ENCODE measurements around the gene ZFPL1.

The ZFPL1 gene

DNA sequence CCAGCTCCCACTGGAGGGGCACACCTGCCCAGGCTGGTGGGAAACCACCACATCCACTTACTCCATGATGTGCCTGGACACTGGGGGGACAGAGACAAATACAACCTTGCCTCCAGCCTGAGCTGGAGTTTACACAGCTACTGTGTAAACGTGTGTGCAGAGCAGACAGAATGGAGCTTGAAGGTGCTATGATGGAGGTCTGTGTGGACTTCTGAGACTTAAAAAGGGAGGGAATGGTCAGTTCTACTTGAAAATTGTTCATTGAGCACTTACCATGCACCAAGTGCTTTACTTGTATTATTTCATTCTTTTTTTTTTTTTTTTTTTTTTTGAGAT lies 11.4 kb upstream of the ZFPL1 start:
- Histone ChIP-seq H3K4me3 (ENCODE audit: low read depth in 1 of 2, low read length in 2 of 2) (no peak overlapping the region), H3K27ac (ENCODE audit: low read depth, low read length) (no peak overlapping the region), H3K9ac (ENCODE audit: low read depth in 1 of 2, low read length in 2 of 2) (no peak overlapping the region), H3K9me3 (ENCODE audit: control insufficient read depth in 1 of 2, low read length in 2 of 2) (no peaks in the 10 kb centered on the region), H3K36me3 (ENCODE audit: control insufficient read depth in 1 of 2, insufficient read depth in 2 of 2, low read length in 2 of 2) (no peaks in the 10 kb centered on the region), H3K4me1 (ENCODE audit: control insufficient read depth in 1 of 2, insufficient read depth in 2 of 2, low read length in 2 of 2) (peaks cover 0 to under 1% of the 10 kb centered on the region in 2 donors), H3K27me3 (ENCODE audit: control insufficient read depth in 1 of 2, insufficient read depth in 2 of 2, low read length in 2 of 2) (no peaks in the 10 kb centered on the region)

- H3K27ac ChIP-seq (ENCODE audit: low read depth, low read length), result no peak overlapping the region
- H3K9me3 ChIP-seq (ENCODE audit: control insufficient read depth in 1 of 2, low read length in 2 of 2), result no peaks in the 10 kb centered on the region
- no peaks in the 10 kb centered on the region for H3K27me3 ChIP-seq (ENCODE audit: control insufficient read depth in 1 of 2, insufficient read depth in 2 of 2, low read length in 2 of 2)
- peaks cover 10 to 15% of the 10 kb centered on the region in 2 donors for H3K4me1 ChIP-seq (ENCODE audit: control insufficient read depth in 1 of 2, insufficient read depth in 2 of 2, low read length in 2 of 2)
- peaks cover 0 to 3% of the 10 kb centered on the region in 2 donors for H3K36me3 ChIP-seq (ENCODE audit: control insufficient read depth in 1 of 2, insufficient read depth in 2 of 2, low read length in 2 of 2)
- no peak overlapping the region for H3K9ac ChIP-seq (ENCODE audit: low read depth in 1 of 2, low read length in 2 of 2)
- H3K4me3 ChIP-seq (ENCODE audit: low read depth in 1 of 2, low read length in 2 of 2), result no peak overlapping the region
Measured at GRCh38 chr11:65077451-65077850, 6.6 kb upstream of the ZFPL1 start.

GRCh38 chr11:65078151-65078550 lies 5.9 kb upstream of the ZFPL1 start:
- Histone ChIP-seq H3K9me3 (ENCODE audit: control insufficient read depth in 1 of 2, low read length in 2 of 2) (no peaks in the 10 kb centered on the region), H3K27ac (ENCODE audit: low read depth, low read length) (no peak overlapping the region), H3K4me3 (ENCODE audit: low read depth in 1 of 2, low read length in 2 of 2) (peak overlapping the region in 1 of 2 donors; percentile 25), H3K9ac (ENCODE audit: low read depth in 1 of 2, low read length in 2 of 2) (peak overlapping the region; percentile 54), H3K27me3 (ENCODE audit: control insufficient read depth in 1 of 2, insufficient read depth in 2 of 2, low read length in 2 of 2) (no peaks in the 10 kb centered on the region), H3K4me1 (ENCODE audit: control insufficient read depth in 1 of 2, insufficient read depth in 2 of 2, low read length in 2 of 2) (peaks cover 16 to 19% of the 10 kb centered on the region in 2 donors), H3K36me3 (ENCODE audit: control insufficient read depth in 1 of 2, insufficient read depth in 2 of 2, low read length in 2 of 2) (peaks cover 0 to 3% of the 10 kb centered on the region in 2 donors)

DNA sequence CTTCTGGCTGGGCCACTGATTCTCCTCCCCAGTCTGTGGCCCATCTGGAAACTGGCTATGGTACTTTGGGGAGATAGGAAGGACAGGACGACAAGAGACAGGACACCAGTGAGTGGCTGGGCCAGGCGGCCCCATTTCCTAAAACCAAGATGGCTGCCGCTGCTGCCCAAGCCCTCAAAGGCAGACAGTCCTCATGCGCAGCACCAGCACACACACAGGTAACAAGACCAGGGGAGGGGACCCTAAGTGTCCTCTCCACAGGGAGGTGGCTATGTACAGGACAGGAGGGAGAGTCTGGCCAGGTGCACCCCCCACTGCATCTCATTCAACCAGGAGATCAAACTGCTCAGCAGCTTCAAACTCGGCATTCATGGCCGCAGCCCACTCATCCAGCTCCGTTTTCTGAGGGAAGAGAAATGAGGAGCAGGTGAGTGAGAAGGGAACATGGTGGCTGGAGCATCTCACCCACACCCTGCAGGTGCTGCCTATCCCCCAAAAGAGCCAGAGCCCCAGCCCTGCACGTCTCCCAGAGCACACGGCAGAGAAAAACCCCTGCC lies 5.2 kb upstream of the ZFPL1 start:
- H3K4me1 ChIP-seq (ENCODE audit: control insufficient read depth in 1 of 2, insufficient read depth in 2 of 2, low read length in 2 of 2), result peaks cover 22 to 24% of the 10 kb centered on the region in 2 donors
- peak overlapping the region in 1 of 2 donors; percentile 25 for H3K4me3 ChIP-seq (ENCODE audit: low read depth in 1 of 2, low read length in 2 of 2)
- H3K36me3 ChIP-seq (ENCODE audit: control insufficient read depth in 1 of 2, insufficient read depth in 2 of 2, low read length in 2 of 2), result peaks cover 0 to 3% of the 10 kb centered on the region in 2 donors
- no peaks in the 10 kb centered on the region for H3K27me3 ChIP-seq (ENCODE audit: control insufficient read depth in 1 of 2, insufficient read depth in 2 of 2, low read length in 2 of 2)
- peak overlapping the region; percentile 54 for H3K9ac ChIP-seq (ENCODE audit: low read depth in 1 of 2, low read length in 2 of 2)
- no peaks in the 10 kb centered on the region for H3K9me3 ChIP-seq (ENCODE audit: control insufficient read depth in 1 of 2, low read length in 2 of 2)
- no peak overlapping the region for H3K27ac ChIP-seq (ENCODE audit: low read depth, low read length)

DNA sequence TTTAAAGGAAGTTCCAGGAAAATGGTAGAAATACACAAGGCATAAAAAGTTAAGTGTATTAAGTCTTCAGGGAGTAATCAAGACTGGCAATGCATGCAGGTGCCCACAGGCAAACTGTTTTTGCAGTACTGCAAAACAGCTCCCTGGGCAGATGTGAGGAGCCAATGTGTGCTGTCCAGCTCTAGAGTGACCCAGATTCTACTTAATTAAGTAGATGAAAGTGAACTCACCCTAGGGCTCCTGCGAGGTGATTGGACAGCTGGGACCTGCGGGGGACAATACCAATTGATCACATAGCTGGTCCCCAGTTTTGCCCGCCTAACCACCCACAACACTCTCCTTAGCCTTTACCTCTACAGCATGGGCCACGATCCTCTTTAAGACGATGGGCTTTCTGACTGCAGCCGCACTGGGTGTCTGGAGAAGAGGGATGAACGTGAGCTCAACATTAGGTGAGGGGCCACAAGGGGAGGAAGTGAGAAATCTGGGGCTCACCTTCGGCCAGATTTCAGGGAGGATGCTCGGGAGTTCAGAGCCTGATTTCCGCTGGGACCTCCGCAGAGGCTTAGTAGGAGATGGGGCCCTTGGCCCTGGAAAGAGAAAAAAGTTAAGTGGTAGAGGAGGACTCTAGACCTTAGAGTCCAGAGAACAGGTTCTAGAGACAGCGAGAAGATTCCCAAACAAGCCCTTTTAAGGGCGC lies 738 bp upstream of the ZFPL1 start:
- H3K27ac ChIP-seq (ENCODE audit: low read depth, low read length), result no peak overlapping the region
- peak overlapping the region; percentile 35 to 96 for H3K9ac ChIP-seq (ENCODE audit: low read depth in 1 of 2, low read length in 2 of 2)

DNA sequence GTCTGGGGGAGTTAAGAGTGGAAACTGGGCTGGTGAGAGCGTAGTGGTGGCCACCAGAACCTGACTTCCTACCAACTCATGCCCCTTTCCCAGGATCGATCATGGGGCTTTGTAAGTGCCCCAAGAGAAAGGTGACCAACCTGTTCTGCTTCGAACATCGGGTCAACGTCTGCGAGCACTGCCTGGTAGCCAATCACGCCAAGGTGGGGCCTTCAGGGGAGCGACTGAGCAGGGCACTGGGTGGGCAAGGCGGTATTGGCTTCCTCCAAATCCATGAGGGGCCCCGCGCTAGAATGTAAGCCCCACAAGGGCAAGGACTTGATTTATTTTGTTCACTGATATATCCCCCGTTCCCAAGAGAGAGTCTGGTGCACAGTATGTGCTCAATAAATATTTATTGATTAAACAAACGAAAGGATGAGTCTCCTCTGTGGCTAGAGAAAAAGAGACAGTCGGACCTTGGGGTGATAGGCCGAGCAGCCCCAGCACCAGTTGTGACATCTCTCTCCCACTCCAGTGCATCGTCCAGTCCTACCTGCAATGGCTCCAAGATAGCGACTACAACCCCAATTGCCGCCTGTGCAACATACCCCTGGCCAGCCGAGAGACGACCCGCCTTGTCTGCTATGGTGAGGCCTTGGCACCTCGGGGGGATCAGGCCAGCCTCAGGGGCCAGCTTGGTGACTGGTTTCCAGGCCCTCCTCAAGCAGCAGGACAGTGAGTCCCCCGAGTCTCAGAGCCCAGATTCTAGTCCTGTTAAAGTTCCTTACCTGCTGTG lies 765 bp downstream of the ZFPL1 start:
- peaks cover 22 to 48% of the 10 kb centered on the region in 2 donors for H3K36me3 ChIP-seq (ENCODE audit: control insufficient read depth in 1 of 2, insufficient read depth in 2 of 2, low read length in 2 of 2)
- no peaks in the 10 kb centered on the region for H3K9me3 ChIP-seq (ENCODE audit: control insufficient read depth in 1 of 2, low read length in 2 of 2)
- peak overlapping the region; percentile 97 for H3K27ac ChIP-seq (ENCODE audit: low read depth, low read length)
- H3K9ac ChIP-seq (ENCODE audit: low read depth in 1 of 2, low read length in 2 of 2), result peak overlapping the region; percentile 82 to 96
- peak overlapping the region; percentile 85 to 99 for H3K4me3 ChIP-seq (ENCODE audit: low read depth in 1 of 2, low read length in 2 of 2)
- H3K4me1 ChIP-seq (ENCODE audit: control insufficient read depth in 1 of 2, insufficient read depth in 2 of 2, low read length in 2 of 2), result peaks cover 22 to 25% of the 10 kb centered on the region in 2 donors
- no peaks in the 10 kb centered on the region for H3K27me3 ChIP-seq (ENCODE audit: control insufficient read depth in 1 of 2, insufficient read depth in 2 of 2, low read length in 2 of 2)

More for the DNA sequence above, 738 bp upstream of the ZFPL1 start:
- H3K4me3 ChIP-seq (ENCODE audit: low read depth in 1 of 2, low read length in 2 of 2), result peak overlapping the region; percentile 85 to 99
- peaks cover 22 to 33% of the 10 kb centered on the region in 2 donors for H3K36me3 ChIP-seq (ENCODE audit: control insufficient read depth in 1 of 2, insufficient read depth in 2 of 2, low read length in 2 of 2)
- no peaks in the 10 kb centered on the region for H3K27me3 ChIP-seq (ENCODE audit: control insufficient read depth in 1 of 2, insufficient read depth in 2 of 2, low read length in 2 of 2)
- no peaks in the 10 kb centered on the region for H3K9me3 ChIP-seq (ENCODE audit: control insufficient read depth in 1 of 2, low read length in 2 of 2)
- H3K4me1 ChIP-seq (ENCODE audit: control insufficient read depth in 1 of 2, insufficient read depth in 2 of 2, low read length in 2 of 2), result peaks cover 30% of the 10 kb centered on the region in 2 donors

GRCh38 chr11:65085446-65085845 lies 1.4 kb downstream of the ZFPL1 start:
- H3K4me1 ChIP-seq (ENCODE audit: control insufficient read depth in 1 of 2, insufficient read depth in 2 of 2, low read length in 2 of 2), result peaks cover 22 to 25% of the 10 kb centered on the region in 2 donors
- no peaks in the 10 kb centered on the region for H3K9me3 ChIP-seq (ENCODE audit: control insufficient read depth in 1 of 2, low read length in 2 of 2)
- H3K4me3 ChIP-seq (ENCODE audit: low read depth in 1 of 2, low read length in 2 of 2), result no peak overlapping the region
- H3K27ac ChIP-seq (ENCODE audit: low read depth, low read length), result no peak overlapping the region
- H3K36me3 ChIP-seq (ENCODE audit: control insufficient read depth in 1 of 2, insufficient read depth in 2 of 2, low read length in 2 of 2), result peaks cover 22 to 46% of the 10 kb centered on the region in 2 donors
- H3K27me3 ChIP-seq (ENCODE audit: control insufficient read depth in 1 of 2, insufficient read depth in 2 of 2, low read length in 2 of 2), result no peaks in the 10 kb centered on the region
- H3K9ac ChIP-seq (ENCODE audit: low read depth in 1 of 2, low read length in 2 of 2), result peak overlapping the region in 1 of 2 donors; percentile 96

DNA sequence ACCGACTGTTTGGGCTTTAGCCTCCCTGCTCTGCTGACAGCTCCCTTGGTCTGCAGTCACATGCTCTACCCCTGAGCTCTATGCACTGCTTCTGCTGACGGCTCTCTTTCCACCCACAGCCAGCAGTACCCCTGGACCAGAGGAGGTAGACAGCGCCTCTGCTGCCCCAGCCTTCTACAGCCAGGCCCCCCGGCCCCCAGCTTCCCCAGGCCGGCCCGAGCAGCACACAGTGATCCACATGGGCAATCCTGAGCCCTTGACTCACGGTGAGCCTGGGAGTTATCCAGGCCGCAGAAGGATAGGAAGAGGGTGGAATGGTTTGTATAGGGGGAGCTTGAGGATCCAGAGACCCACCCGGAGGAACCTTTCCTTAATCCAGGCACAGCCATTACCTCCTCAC lies 2.8 kb downstream of the ZFPL1 start:
- no peak overlapping the region for H3K27ac ChIP-seq (ENCODE audit: low read depth, low read length)
- H3K4me3 ChIP-seq (ENCODE audit: low read depth in 1 of 2, low read length in 2 of 2), result no peak overlapping the region
- H3K36me3 ChIP-seq (ENCODE audit: control insufficient read depth in 1 of 2, insufficient read depth in 2 of 2, low read length in 2 of 2), result peaks cover 22 to 46% of the 10 kb centered on the region in 2 donors

GRCh38 chr11:65087216-65087615 lies 3.2 kb downstream of the ZFPL1 start:
- H3K27me3 ChIP-seq (ENCODE audit: control insufficient read depth in 1 of 2, insufficient read depth in 2 of 2, low read length in 2 of 2), result no peaks in the 10 kb centered on the region
- peaks cover 22 to 25% of the 10 kb centered on the region in 2 donors for H3K4me1 ChIP-seq (ENCODE audit: control insufficient read depth in 1 of 2, insufficient read depth in 2 of 2, low read length in 2 of 2)
- H3K9me3 ChIP-seq (ENCODE audit: control insufficient read depth in 1 of 2, low read length in 2 of 2), result no peaks in the 10 kb centered on the region
- no peak overlapping the region for H3K4me3 ChIP-seq (ENCODE audit: low read depth in 1 of 2, low read length in 2 of 2)
- no peak overlapping the region for H3K9ac ChIP-seq (ENCODE audit: low read depth in 1 of 2, low read length in 2 of 2)
- H3K27ac ChIP-seq (ENCODE audit: low read depth, low read length), result no peak overlapping the region
- peaks cover 22 to 46% of the 10 kb centered on the region in 2 donors for H3K36me3 ChIP-seq (ENCODE audit: control insufficient read depth in 1 of 2, insufficient read depth in 2 of 2, low read length in 2 of 2)

More for the DNA sequence above, 2.8 kb downstream of the ZFPL1 start:
- Histone ChIP-seq H3K27me3 (ENCODE audit: control insufficient read depth in 1 of 2, insufficient read depth in 2 of 2, low read length in 2 of 2) (no peaks in the 10 kb centered on the region), H3K9me3 (ENCODE audit: control insufficient read depth in 1 of 2, low read length in 2 of 2) (no peaks in the 10 kb centered on the region), H3K4me1 (ENCODE audit: control insufficient read depth in 1 of 2, insufficient read depth in 2 of 2, low read length in 2 of 2) (peaks cover 22 to 25% of the 10 kb centered on the region in 2 donors), H3K9ac (ENCODE audit: low read depth in 1 of 2, low read length in 2 of 2) (no peak overlapping the region)

DNA sequence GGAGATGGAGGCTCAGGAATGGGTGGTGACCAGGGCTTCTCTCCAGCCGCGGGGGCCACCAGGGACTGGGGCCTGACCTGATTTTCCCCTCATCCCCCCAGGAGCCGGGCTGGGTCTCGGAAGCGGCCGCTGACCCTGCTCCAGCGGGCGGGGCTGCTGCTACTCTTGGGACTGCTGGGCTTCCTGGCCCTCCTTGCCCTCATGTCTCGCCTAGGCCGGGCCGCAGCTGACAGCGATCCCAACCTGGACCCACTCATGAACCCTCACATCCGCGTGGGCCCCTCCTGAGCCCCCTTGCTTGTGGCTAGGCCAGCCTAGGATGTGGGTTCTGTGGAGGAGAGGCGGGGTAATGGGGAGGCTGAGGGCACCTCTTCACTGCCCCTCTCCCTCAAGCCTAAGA lies 3.8 kb downstream of the ZFPL1 start:
- peaks cover 21% of the 10 kb centered on the region in 2 donors for H3K4me1 ChIP-seq (ENCODE audit: control insufficient read depth in 1 of 2, insufficient read depth in 2 of 2, low read length in 2 of 2)
- H3K27ac ChIP-seq (ENCODE audit: low read depth, low read length), result no peak overlapping the region
- peaks cover 22 to 46% of the 10 kb centered on the region in 2 donors for H3K36me3 ChIP-seq (ENCODE audit: control insufficient read depth in 1 of 2, insufficient read depth in 2 of 2, low read length in 2 of 2)
- no peak overlapping the region for H3K4me3 ChIP-seq (ENCODE audit: low read depth in 1 of 2, low read length in 2 of 2)
- H3K9me3 ChIP-seq (ENCODE audit: control insufficient read depth in 1 of 2, low read length in 2 of 2), result no peaks in the 10 kb centered on the region
- no peak overlapping the region for H3K9ac ChIP-seq (ENCODE audit: low read depth in 1 of 2, low read length in 2 of 2)
- no peaks in the 10 kb centered on the region for H3K27me3 ChIP-seq (ENCODE audit: control insufficient read depth in 1 of 2, insufficient read depth in 2 of 2, low read length in 2 of 2)

Measured in duodenal mucosa (tissue), 2 donors.